Esophagus muscularis mucosa (tissue), 3 donors: Measurements from ENCODE around the gene FAM78B.

Experiments
- POLR2AphosphoS5 ChIP-seq, 2 donors: sonication (generic); formaldehyde crosslinking; IDR thresholded peaks; one replicate each; pipeline ENCODE4 v1.6.1; 2017; ENCODE audit warnings: antibody characterized with exemption in 2 of 2
- TF ChIP-seq, protein P1 (sequence below), 3 experiments: fragments of 200-600 bp in 2 of 3; fragments of 450-650 bp in 1 of 3; sonication (generic) in 2 of 3; IDR thresholded peaks; one replicate each; pipeline ENCODE4 v1.5.1; 2017 to 2019; ENCODE audit warnings: antibody characterized with exemption in 3 of 3, mild to moderate bottlenecking in 2 of 3, moderate library complexity in 1 of 3

DNA sequence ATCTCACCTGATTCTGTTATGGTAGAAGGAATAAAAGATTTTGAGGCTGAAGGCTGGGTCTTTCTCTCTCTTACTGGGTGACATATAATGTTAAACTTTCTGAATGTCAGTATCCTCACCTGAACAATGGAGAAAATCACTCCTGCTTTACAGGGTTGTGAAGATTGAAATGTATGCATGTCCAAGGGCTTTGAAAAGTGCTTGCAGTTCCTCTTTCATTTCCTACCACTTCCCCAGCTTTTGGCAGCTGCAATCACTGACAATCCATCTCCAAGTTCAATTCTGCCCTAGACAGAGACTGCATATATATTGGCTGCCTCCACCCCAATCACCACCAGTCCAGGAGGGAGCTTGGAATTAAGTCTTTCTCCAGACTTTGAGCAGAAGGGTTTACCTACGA lies 39.8 kb downstream of the FAM78B start:
- TF ChIP-seq, protein P1, sequence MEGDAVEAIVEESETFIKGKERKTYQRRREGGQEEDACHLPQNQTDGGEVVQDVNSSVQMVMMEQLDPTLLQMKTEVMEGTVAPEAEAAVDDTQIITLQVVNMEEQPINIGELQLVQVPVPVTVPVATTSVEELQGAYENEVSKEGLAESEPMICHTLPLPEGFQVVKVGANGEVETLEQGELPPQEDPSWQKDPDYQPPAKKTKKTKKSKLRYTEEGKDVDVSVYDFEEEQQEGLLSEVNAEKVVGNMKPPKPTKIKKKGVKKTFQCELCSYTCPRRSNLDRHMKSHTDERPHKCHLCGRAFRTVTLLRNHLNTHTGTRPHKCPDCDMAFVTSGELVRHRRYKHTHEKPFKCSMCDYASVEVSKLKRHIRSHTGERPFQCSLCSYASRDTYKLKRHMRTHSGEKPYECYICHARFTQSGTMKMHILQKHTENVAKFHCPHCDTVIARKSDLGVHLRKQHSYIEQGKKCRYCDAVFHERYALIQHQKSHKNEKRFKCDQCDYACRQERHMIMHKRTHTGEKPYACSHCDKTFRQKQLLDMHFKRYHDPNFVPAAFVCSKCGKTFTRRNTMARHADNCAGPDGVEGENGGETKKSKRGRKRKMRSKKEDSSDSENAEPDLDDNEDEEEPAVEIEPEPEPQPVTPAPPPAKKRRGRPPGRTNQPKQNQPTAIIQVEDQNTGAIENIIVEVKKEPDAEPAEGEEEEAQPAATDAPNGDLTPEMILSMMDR (IDR thresholded peaks at IDR 0.05) = no peak
- TF ChIP-seq POLR2AphosphoS5 (IDR thresholded peaks at IDR 0.05) = no peak
